MM.1S (cell line): Measurements from ENCODE around the gene CMTM2.

ENCODE experiments used
- CTCF ChIP-seq: fragments of 300-600 bp; sonication (generic); IDR thresholded peaks from 2 replicates; pipeline ENCODE4 v1.5.1; 2016; ENCODE audit warnings: antibody characterized with exemption, low read length, mixed read lengths
- EZH2 ChIP-seq: fragments of 300-600 bp; sonication (generic); optimal IDR thresholded peaks from 2 replicates; pipeline ENCODE3; 2017; ENCODE audit warnings: low read depth, mild to moderate bottlenecking, antibody characterized with exemption, low read length, mixed read lengths
- EZH2phosphoT487 ChIP-seq: fragments of 300-600 bp; sonication (generic); IDR thresholded peaks from 2 replicates; pipeline ENCODE4 v1.6.1; 2018; ENCODE audit warnings: antibody characterized with exemption, low read length

- TF ChIP-seq CTCF, result no peak
- no peak for TF ChIP-seq EZH2phosphoT487
- TF ChIP-seq EZH2, result no peak
These were observed 25.2 kb upstream of the CMTM2 start for GRCh38 chr16:66554021-66554420.
